HG02981 (cell line): Measurements from ENCODE around the gene EFNB3.

Experiments used
- ATAC-seq: cut with Tn5 transposase; IDR thresholded peaks from one replicate; pipeline ENCODE4 v1.9.1; 2021; ENCODE audit warnings: mild to moderate bottlenecking, moderate library complexity; ENCODE audit not compliant: unreplicated experiment

The EFNB3 gene

DNA sequence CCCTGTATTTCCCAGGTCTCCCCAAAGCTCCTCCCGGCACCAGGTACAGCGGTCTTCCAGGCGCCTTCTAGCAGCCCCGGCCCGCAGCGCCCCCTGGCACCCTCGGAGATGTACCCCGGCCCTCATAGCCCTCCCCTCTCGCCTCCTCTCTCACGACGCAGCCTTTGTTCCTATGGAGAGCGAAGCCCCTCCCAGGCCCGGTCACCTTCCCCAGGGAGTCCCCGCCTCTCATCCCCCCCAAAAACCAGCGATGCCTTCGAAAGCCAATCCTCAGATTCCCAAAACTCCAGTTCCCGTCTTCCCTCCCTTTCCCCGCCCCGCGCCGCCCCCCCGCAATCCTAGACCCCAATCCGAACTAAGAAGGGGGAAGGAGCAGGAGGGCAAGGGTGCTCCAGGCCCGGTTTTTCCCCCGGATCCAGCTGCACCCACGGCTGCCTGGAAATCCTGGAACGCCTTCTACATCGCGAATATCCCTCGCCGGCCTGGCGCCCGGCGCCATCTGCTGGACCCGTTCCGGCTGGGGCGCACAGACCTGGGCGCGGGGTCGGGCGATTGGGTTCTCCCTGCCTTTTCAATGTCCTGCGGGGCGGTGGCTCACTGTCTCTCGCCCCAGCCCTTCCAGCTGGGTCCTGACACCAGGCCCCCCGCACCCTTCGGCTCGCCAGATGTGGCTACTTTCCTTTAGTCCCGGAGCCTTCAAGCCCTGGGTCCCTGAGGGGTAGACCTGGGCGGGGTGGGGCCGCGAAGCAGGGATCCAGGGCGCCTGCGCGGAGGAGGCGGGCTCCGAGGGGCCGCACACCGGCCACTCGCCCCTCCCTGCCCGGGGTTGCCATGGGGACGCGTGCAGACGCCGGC lies 12.1 kb downstream of the EFNB3 start, which contains the start of gene DNAH2:
Gene DNAH2 (plus strand): TSS at position 844 of the 855 bp plus-strand sequence. CDS start 1,991 bp downstream, outside the sequence.
- no peak for ATAC-seq

DNA sequence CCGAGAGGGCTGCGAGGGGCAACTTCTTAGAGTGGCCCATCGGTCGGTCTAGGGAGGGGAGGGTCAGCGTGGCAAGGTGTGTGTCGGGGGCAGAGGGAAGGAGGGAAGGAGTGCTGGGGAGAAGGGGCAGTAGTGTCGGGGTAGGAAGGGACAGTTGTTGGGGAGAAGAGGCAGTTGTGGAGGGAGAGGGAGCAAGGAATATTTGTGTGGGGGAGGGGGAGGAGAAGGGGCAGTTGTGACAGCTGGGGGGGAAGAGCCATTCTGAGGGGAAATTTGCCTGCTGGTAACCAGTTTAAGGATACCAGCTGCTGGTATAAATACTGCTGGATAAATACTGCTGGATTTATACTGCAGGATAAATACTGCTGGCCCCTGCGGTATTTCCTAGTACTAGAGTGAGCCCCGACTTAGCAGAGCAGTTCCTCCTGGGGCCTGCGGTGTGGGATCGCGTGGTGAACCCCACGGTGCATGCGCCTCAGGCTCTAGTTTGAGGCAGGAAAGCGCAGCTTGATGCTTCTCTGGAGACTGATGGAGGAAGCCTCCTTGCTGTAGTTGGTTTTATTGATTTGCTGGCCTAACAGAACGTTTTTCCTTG lies 12.9 kb downstream of the EFNB3 start:
- ATAC-seq: no peak

DNA sequence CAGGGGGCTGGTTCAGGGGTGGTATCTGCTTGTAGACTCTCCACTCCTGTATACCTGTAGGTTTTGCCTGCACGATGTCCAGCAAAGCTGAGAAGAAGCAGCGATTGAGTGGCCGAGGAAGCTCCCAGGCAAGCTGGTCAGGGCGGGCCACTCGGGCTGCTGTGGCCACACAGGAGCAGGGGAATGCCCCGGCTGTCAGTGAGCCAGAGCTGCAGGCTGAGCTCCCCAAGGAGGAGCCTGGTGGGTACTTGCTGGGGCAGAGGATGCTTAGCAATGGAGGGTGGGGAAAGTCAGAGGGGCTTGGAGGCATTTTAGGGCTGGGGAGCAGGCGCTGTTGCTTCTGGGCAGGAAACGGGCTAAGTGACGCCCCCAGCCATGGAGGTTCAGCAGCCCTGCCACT lies 14.7 kb downstream of the EFNB3 start:
- ATAC-seq: no peak

DNA sequence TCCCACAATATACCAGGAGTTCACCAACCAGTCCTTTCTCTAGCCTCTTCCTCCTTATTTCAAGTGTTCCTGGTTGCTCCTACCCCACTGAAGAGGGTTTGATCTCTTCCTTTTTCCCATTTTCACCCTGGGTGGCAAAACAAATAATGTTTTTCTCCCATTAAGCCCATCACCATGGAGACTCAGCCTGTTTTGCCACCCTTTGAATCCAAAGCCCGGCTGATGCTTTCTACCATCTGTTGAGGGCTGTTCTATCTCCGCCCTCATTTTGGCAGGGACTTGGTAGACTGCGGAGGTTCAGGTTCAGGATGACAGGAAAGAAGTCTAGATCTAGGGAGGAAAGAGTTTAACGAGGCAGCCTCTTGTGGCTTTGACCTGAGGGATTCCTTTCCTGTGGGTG lies 15.1 kb downstream of the EFNB3 start:
- ATAC-seq: no peak

DNA sequence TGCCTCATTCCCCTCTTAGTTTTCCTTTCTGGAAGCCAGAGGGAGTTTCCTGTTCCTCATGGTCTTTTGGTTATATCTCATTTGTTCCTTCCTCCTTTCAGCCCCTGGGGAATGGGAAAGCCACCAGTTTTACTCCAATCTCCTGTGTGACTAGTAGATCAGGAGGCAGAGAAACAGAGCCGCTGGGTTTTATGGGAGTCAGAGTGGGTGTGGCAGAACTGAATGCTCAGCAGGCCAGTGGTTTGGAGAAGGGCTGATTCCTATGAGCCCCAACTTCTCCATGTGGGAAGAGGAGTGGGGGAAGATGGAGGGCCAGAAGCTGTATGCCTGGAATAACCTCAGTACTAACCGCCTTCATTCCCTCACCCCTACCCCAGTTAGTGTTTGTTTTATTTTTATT lies 16.6 kb downstream of the EFNB3 start:
- ATAC-seq: no peak

DNA sequence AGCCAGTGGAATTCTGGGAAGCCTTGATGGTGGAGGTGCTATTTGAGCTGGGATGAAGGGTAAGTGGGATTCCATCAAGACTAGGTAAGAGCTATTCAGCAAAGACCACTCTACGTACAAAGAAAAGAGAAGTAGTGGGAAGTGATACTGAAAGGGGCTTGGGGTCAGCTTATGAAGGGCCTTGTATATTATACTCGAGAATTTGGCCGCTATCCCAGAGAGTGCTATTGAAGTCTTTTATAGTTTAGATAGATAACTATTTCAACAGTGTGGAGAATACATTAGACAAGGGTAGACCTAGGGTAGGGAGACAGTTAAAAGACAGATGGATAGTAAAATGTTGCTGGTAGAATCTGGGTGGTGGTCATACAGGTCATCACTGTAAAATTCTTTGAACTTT lies 22.9 kb downstream of the EFNB3 start:
- no peak for ATAC-seq

DNA sequence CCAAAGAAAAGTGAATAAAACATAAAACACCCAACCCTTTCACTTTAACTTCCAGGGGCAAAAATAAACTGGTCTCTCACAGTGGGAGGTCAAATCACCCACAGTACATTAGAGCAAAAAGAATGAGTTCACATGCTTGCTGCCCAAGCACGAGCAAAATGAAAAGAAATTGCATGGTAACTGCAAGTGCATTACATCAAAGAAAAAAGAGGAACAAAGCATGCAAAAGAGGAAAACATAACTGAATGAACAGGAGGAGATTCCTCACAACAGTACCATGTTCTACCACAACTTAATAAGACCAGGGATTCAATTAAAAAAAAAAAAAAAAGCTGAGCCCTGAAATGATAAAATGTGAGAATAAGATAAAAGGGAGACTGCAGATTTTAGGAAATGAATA lies 24.8 kb downstream of the EFNB3 start:
- no peak for ATAC-seq

DNA sequence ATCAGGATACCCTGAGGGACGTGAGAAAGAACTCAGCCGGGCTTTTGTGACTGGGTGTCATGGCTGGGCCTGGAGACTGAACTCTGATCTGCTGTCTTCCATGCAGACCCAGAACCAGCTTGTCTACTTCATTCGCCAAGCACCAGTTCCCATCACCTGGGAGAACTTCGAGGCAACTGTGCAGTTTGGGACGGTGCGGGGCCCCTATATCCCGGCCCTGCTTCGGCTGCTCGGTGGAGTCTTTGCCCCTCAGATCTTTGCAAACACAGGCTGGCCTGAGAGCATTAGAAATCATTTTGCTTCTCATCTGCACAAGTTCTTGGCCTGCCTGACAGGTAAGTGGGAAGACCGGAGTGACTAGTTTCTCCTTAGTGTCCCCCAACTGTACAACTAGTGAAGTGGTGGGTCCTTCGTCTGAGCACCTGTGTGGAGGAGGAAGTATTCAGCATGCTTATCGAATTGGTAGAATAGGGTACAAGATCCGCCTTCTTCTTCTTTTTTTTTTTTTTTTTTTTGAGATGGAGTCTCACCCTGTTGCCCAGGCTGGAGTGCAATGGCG lies 28.1 kb downstream of the EFNB3 start:
- no peak for ATAC-seq

DNA sequence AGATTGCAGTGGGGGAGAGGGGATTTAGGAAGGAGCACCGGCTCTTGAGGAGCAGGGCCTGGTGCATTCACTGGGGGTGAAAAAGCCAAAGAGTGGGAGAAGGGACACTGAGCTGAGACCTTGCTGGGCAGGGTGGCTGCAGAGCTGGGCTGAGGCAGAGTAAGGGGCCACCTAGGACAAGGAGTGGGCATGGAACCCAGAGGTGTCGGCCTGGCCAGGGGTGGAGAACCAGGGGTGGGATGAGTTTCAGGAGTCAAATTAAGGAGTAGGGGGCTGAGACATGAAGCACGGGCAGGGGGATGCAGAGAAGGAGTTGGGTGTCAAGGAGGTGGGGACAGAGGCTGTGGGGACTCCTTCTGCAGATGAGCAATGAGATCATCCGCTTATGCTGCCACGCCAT lies 32.6 kb downstream of the EFNB3 start:
- no peak for ATAC-seq

DNA sequence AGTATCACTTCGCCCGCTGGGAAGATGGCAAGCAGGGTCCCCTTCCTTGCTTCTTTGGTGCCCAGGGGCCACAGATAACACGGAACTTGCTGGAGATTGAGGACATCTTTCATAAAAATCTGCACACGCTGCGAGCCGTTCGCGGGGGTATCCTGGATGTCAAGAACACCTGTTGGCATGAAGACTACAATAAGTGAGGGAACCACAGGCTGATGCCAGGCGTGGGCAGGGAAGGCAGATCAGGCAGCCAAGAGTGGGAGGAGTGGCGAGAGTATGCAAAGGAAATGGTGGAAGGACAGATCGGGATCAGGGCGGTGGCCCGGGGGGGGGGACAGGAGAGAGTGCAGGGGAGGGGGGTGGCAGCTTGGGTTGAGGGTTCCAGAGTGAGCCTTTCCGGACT lies 34.7 kb downstream of the EFNB3 start:
- ATAC-seq: no peak

DNA sequence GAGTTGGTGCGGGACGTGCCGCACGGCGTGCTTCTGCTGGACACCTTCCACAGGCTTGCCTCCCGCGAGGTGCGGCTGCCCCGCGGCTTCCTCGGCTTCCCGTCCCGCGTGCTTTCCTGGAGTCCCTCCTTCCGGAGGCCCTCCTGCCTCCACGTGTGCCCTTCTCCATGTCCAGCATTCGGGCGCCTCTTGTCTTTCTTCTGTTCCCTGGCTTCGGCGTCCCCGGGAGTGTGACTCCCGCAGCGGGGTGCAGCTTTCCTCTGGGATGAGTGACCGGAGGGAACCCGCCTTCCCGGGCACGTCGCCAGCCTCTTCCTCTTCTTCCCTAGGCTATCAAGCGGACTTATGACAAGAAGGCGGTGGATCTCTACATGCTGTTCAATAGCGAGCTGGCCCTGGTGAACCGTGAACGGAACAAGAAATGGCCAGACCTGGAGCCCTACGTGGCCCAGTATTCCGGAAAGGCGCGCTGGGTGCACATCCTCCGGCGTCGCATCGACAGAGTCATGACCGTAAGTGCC lies 35.5 kb downstream of the EFNB3 start:
- no peak for ATAC-seq

DNA sequence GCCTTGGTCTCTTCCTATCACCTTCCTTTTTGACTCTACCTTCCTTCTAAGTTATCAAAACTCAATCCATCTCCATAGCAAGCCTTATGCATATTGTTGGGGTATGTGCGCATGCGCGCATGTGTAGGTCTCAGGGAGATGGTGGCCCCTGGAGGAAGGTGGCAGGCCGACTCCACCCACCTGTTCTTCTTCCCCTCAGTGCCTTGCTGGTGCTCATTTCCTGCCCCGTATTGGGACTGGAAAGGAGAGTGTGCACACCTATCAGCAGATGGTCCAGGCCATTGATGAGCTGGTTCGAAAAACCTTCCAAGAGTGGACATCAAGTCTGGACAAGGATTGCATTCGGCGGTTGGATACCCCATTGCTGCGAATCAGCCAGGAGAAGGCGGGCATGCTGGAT lies 37.7 kb downstream of the EFNB3 start:
- no peak for ATAC-seq

DNA sequence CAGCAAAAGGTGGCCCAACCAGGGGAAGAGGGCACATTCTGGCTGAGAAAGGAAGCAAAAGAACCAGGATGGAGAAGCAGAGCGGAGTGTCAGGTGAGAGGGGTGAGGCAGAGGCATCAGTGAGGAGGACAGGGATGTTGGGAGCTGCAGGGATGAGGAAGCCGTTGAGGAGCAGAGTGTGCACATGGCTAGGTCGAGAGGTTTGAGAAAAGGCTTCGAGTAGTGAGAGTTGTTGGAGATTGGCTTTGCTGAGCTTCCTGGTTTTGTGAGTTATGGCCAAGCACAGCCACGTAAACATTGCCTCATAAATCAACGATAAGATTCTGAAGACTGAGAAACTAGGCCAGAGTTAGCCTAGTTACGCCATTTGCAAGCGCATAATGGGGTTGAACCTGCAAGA lies 39.4 kb downstream of the EFNB3 start:
- no peak for ATAC-seq

DNA sequence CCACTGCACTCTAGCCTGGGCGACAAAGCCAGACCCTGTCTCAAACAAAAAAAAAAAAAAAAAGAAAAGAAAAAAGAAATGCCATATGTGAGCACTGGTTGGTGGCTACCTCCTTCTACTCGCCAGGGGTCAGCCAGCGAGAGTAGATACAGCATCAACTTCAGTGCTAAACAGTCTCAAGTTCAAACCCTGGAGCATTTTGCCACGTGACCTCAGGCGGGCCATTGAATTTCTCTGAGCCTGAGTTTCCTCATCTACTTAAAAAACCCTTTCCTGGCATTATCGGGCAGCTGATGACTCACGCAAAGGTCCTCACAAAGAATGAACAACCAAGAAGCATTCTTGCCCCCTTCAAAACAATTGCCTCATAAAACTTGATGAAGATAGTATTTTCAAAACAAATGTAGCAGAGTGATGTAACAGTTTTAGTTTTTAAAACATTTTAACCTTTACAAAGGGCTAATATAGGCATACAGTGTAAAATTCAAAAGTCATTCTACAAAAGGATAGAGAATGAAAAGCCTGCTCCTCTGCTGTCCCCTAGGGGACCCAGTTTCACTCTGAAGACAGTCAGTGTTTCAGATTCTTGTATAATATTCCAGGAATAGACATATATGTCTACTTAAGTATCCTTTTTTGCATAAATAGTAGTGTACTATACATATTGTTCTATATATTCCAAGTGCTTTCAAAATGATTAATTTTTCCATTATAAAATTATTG lies 40.9 kb downstream of the EFNB3 start:
- no peak for ATAC-seq

DNA sequence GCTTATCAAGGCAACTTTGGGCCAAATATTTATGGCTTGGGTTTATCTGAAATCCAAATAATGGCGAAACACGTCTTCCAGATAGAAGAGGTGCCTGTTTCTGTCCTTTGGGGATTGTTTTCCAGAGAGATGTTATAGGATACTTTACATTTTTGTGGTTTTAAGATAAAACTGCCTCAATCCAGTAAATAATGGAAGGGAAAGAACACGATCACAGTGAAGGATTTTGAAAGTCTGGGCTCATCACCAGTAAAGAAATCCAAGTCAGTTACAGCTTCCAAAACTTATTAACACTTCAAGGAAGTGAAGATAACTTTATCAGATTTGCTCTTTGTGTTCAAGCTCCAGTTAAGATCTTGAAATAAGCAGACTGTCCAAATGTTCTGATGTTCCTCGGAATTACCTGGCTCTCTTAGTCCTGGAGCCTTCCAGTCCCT lies 42.7 kb downstream of the EFNB3 start:
- no peak for ATAC-seq

DNA sequence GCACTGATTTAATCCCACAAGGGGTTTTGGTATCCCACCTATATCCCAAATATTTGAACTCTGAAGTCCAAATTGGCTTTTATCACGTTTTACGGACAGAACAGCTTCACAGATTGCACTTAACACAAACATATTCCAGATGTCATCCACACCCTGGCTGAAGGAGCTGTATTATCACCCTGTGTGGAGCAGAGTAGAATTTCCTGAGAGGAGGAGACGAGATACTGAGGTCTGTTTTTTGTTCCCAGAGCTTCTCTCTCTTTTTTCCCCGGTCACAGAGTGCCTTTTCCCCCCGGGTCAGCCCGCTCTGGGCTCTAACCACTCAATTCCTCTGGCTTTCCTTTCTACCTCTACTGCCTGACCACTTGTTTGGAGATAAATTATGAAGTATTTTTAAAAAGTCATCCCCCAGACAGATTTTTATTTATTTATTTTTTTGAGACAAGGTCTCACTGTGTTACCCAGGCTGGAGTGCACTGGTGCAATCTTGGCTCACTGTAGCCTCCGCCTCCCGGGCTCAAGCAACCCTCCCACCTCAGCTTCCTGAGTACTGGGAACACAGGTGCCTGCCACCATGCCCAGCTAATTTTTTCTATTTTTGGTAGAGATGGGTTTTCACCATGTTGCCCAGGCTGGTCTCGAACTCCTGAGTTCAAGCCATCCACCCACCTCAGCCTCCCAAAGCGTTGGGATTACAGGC lies 43.2 kb downstream of the EFNB3 start:
- ATAC-seq: no peak

DNA sequence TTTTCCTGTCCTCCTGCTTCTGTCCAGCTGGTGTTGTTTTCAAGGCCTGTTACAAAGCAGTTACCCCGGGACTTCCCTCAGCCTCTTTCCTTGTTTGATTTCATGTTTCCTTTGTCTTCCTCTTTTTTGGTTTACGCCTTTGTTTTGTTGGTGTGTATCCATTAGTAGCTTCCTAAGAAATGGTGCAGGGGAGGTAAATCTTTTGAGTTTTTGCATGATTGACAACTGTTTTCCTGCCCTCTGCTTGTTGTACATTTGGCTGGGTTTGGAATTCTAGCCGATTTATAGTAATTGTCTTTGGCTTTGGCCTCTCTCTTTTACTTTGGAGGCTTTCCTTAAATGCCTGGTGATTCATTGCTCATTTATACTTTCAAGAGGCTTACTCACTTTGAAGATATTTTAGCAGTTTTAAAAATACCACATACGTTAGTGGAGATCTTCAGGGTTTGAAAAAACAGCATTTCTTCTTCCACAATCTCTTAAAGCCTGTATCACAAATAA lies 45.4 kb downstream of the EFNB3 start:
- ATAC-seq: no peak

DNA sequence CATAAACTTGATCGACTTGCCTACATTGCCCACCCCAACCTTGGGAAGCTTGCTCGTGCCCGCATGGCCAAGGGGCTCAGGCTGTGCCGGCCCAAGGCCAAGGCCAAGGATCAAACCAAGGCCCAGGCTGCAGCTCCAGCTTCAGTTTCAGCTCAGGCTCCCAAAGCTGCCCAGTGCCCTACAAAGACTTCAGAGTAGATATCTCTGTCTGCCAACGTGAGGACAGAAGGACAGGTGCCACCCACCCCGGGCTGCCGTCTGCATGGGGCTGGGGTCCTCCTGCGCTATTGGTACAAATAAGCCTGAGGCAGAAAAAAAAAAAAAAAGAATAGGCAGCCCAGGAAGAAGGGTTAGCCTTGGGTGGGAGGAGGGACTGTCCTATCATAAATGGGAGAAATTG lies 49.7 kb downstream of the EFNB3 start:
- ATAC-seq: no peak

DNA sequence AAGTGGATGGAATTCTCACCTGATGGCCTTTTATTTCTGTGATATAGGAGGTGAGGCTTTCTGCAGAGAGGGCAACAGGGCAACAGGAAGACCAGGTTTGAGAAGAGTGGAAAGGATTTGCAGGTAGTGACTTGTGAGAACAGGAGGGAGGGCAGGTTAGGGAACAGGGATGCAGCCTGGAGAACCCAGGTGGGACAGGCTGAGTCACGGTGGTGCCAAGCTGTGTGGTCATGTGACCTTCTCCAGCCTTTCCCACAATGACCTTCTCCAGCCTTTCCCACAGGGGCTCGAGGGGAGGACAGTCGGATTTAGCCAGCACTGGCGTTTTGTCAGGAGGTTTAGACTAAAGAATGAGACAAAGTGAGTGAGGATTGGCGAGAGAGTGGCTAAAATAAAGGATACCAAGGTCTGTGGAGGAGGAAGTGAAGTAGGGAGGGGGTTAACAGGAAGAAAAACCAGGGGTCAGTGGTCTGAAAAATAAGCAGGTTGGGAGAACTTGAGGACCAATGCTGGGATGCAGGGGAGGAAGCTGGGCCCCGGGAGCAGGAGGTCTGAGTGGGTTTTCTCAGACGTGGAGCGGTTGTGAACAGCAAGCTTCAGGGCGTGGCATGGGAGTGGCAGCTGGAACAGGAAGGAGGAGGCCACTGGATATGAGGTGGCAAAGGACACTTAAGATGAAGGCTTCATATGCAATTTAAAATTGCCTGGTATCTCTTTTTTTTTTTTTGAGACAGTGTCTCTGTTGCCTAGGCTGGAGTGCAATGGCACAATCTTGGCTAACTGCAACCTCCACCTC lies 50.3 kb downstream of the EFNB3 start:
- no peak for ATAC-seq

DNA sequence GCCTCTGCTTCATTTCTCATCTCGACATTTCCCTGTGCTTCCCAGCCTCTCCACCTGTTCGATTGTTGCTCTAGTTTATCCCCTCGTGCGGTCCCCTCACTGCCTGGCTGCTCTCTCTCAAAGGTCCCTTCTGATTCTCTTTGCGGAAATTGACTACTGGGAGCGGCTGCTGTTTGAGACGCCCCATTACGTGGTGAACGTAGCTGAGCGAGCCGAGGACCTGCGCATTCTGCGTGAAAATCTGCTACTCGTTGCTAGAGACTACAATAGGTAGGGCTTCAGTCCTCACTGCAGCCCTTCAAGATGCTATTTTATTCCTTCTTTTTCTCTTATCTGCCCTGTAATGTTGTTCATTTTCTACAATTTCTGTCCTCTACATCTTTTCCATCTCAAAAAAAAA lies 52.0 kb downstream of the EFNB3 start:
- no peak for ATAC-seq
